NCI-H146 (cell line): ENCODE measurements around the gene SYNGR1.
A peak's percentile ranks its signal among the peaks of the same experiment; 100 is the strongest.
"Not testable (repeated sequence)": the region's sequence is repeated elsewhere in the genome, so short reads cannot be mapped to it uniquely, and the experiment has no call there.

Source experiments
- DNase-seq: peaks from one replicate; lab custom pipeline; 2025; lab: John Stamatoyannopoulos, UW

SYNGR1 gene

GRCh38 chr22:39405346-39406085 lies 55.7 kb downstream of the SYNGR1 start:
- DNase-seq = no peak

- DNase-seq = no peak
These were observed 58.4 kb downstream of the SYNGR1 start for GRCh38 chr22:39408173-39408572.

- no peak for DNase-seq
These were observed 59.0 kb downstream of the SYNGR1 start for GRCh38 chr22:39408807-39409206.

GRCh38 chr22:39409516-39410029 lies 59.8 kb downstream of the SYNGR1 start:
- DNase-seq = no peak

GRCh38 chr22:39410264-39410663 lies 60.5 kb downstream of the SYNGR1 start:
- DNase-seq = no peak

- DNase-seq = not testable (repeated sequence)
These were observed 62.1 kb downstream of the SYNGR1 start for GRCh38 chr22:39411828-39412365.

GRCh38 chr22:39413204-39413603 lies 63.4 kb downstream of the SYNGR1 start:
- DNase-seq = not testable (repeated sequence)

GRCh38 chr22:39414377-39414776 lies 64.6 kb downstream of the SYNGR1 start:
- no peak for DNase-seq

- DNase-seq = no peak
These were observed 65.1 kb downstream of the SYNGR1 start for GRCh38 chr22:39414886-39415285.

GRCh38 chr22:39415506-39415905 lies 65.7 kb downstream of the SYNGR1 start:
- no peak for DNase-seq

GRCh38 chr22:39416319-39416718 lies 66.5 kb downstream of the SYNGR1 start:
- no peak for DNase-seq

- DNase-seq = no peak
These were observed 67.8 kb downstream of the SYNGR1 start for GRCh38 chr22:39417641-39418040.

GRCh38 chr22:39418696-39419095 lies 68.9 kb downstream of the SYNGR1 start:
- no peak for DNase-seq

- DNase-seq = no peak
These were observed 69.3 kb downstream of the SYNGR1 start for GRCh38 chr22:39419096-39419495.

GRCh38 chr22:39419911-39420310 lies 70.1 kb downstream of the SYNGR1 start:
- DNase-seq = no peak

- DNase-seq = no peak
These were observed 71.9 kb downstream of the SYNGR1 start for GRCh38 chr22:39421691-39422090.

GRCh38 chr22:39422101-39422500 lies 72.3 kb downstream of the SYNGR1 start:
- DNase-seq = no peak

GRCh38 chr22:39422721-39423120 lies 72.9 kb downstream of the SYNGR1 start:
- DNase-seq = no peak

GRCh38 chr22:39423976-39424375 lies 74.2 kb downstream of the SYNGR1 start:
- no peak for DNase-seq

GRCh38 chr22:39426380-39427043 lies 76.7 kb downstream of the SYNGR1 start:
- no peak for DNase-seq

GRCh38 chr22:39427751-39428596 lies 78.2 kb downstream of the SYNGR1 start:
- DNase-seq = no peak

- peak; percentile 91 for DNase-seq
These were observed 78.8 kb downstream of the SYNGR1 start for GRCh38 chr22:39428597-39429071.
